BLaER1 (cell line): ENCODE measurements around the gene NTM.

Experiments used
- H3K27ac ChIP-seq: shearing (Covaris generic); formaldehyde crosslinking; 2 replicates; pipeline ENCODE4 v1.8.1; 2022
- H3K27me3 ChIP-seq: shearing (Covaris generic); formaldehyde crosslinking; 2 replicates; pipeline ENCODE4 v1.8.1; 2022
- H3K36me3 ChIP-seq: shearing (Covaris generic); formaldehyde crosslinking; 2 replicates; pipeline ENCODE4 v1.8.1; 2022
- H3K4me1 ChIP-seq: shearing (Covaris generic); formaldehyde crosslinking; 2 replicates; pipeline ENCODE4 v1.8.1; 2022
- H3K4me2 ChIP-seq: shearing (Covaris generic); formaldehyde crosslinking; 2 replicates; pipeline ENCODE4 v1.8.1; 2022
- H3K4me3 ChIP-seq: shearing (Covaris generic); formaldehyde crosslinking; 2 replicates; pipeline ENCODE4 v1.8.1; 2022
- H3K9ac ChIP-seq: shearing (Covaris generic); formaldehyde crosslinking; 2 replicates; pipeline ENCODE4 v1.8.1; 2022
- H3K9me3 ChIP-seq: shearing (Covaris generic); formaldehyde crosslinking; 2 replicates; pipeline ENCODE4 v1.8.1; 2022
- H4K20me1 ChIP-seq: shearing (Covaris generic); formaldehyde crosslinking; 2 replicates; pipeline ENCODE4 v1.8.1; 2022
- Cebpa-rat ChIP-seq: shearing (Covaris generic); IDR thresholded peaks from 2 replicates; pipeline ENCODE4 v1.8.1; 2022

The NTM gene

GRCh38 chr11:131982154-131982553 lies 611.7 kb downstream of the NTM start:
- H3K4me3 ChIP-seq: no peak overlapping the region
- H3K36me3 ChIP-seq: no peaks in the 10 kb centered on the region
- no peaks in the 10 kb centered on the region for H4K20me1 ChIP-seq
- H3K4me2 ChIP-seq: no peak overlapping the region
- no peaks in the 10 kb centered on the region for H3K27me3 ChIP-seq
- H3K4me1 ChIP-seq: no peaks in the 10 kb centered on the region
- no peak overlapping the region for H3K27ac ChIP-seq
- H3K9ac ChIP-seq: no peak overlapping the region
- TF ChIP-seq Cebpa-rat: no peak
- no peaks in the 10 kb centered on the region for H3K9me3 ChIP-seq

GRCh38 chr11:131985846-131986301 lies 615.5 kb downstream of the NTM start:
- Histone ChIP-seq H3K36me3 (no peaks in the 10 kb centered on the region), H3K4me2 (no peak overlapping the region), H3K27me3 (no peaks in the 10 kb centered on the region), H3K4me1 (no peaks in the 10 kb centered on the region), H3K4me3 (no peak overlapping the region), H3K9ac (no peak overlapping the region), H3K27ac (no peak overlapping the region), H4K20me1 (no peaks in the 10 kb centered on the region), H3K9me3 (no peaks in the 10 kb centered on the region)
- TF ChIP-seq Cebpa-rat: no peak

GRCh38 chr11:131987703-131988102 lies 617.3 kb downstream of the NTM start:
- Histone ChIP-seq H3K36me3 (no peaks in the 10 kb centered on the region), H3K4me1 (no peaks in the 10 kb centered on the region), H3K9ac (no peak overlapping the region), H4K20me1 (no peaks in the 10 kb centered on the region), H3K27ac (no peak overlapping the region), H3K4me2 (no peak overlapping the region), H3K9me3 (no peaks in the 10 kb centered on the region), H3K27me3 (no peaks in the 10 kb centered on the region), H3K4me3 (no peak overlapping the region)
- no peak for TF ChIP-seq Cebpa-rat

- H3K4me1 ChIP-seq: no peaks in the 10 kb centered on the region
- no peak overlapping the region for H3K9ac ChIP-seq
- TF ChIP-seq Cebpa-rat: no peak
- H3K4me2 ChIP-seq: no peak overlapping the region
- peaks cover 23% of the 10 kb centered on the region for H3K9me3 ChIP-seq
- H3K27me3 ChIP-seq: no peaks in the 10 kb centered on the region
- no peak overlapping the region for H3K4me3 ChIP-seq
- H4K20me1 ChIP-seq: no peaks in the 10 kb centered on the region
- no peaks in the 10 kb centered on the region for H3K36me3 ChIP-seq
- no peak overlapping the region for H3K27ac ChIP-seq
Measured at GRCh38 chr11:131991606-131992005, 621.2 kb downstream of the NTM start.

GRCh38 chr11:131993246-131993645 lies 622.8 kb downstream of the NTM start:
- Histone ChIP-seq H3K4me3 (no peak overlapping the region), H3K4me1 (no peaks in the 10 kb centered on the region), H3K27ac (no peak overlapping the region), H3K36me3 (no peaks in the 10 kb centered on the region), H3K27me3 (no peaks in the 10 kb centered on the region), H4K20me1 (no peaks in the 10 kb centered on the region), H3K4me2 (no peak overlapping the region), H3K9ac (no peak overlapping the region), H3K9me3 (peaks cover 31% of the 10 kb centered on the region)
- no peak for TF ChIP-seq Cebpa-rat

GRCh38 chr11:131998020-131998419 lies 627.6 kb downstream of the NTM start:
- Histone ChIP-seq H3K36me3 (no peaks in the 10 kb centered on the region), H3K9ac (no peak overlapping the region), H3K27me3 (no peaks in the 10 kb centered on the region), H3K4me1 (no peaks in the 10 kb centered on the region; the same call in 1 of the 2 replicates), H3K4me2 (no peak overlapping the region), H3K4me3 (no peak overlapping the region), H4K20me1 (no peaks in the 10 kb centered on the region), H3K27ac (no peak overlapping the region), H3K9me3 (peaks cover 31% of the 10 kb centered on the region)
- TF ChIP-seq Cebpa-rat: no peak

GRCh38 chr11:131999084-131999483 lies 628.7 kb downstream of the NTM start:
- H3K9me3 ChIP-seq: peaks cover 31% of the 10 kb centered on the region
- H4K20me1 ChIP-seq: no peaks in the 10 kb centered on the region
- no peak for TF ChIP-seq Cebpa-rat
- H3K4me3 ChIP-seq: no peak overlapping the region
- no peak overlapping the region for H3K27ac ChIP-seq
- H3K36me3 ChIP-seq: no peaks in the 10 kb centered on the region
- H3K4me2 ChIP-seq: no peak overlapping the region
- H3K9ac ChIP-seq: no peak overlapping the region
- no peaks in the 10 kb centered on the region; the same call in 1 of the 2 replicates for H3K4me1 ChIP-seq
- H3K27me3 ChIP-seq: no peaks in the 10 kb centered on the region

- no peak for TF ChIP-seq Cebpa-rat
- H3K27ac ChIP-seq: no peak overlapping the region
- no peak overlapping the region for H3K4me2 ChIP-seq
- peaks cover 24% of the 10 kb centered on the region for H3K9me3 ChIP-seq
- H3K9ac ChIP-seq: no peak overlapping the region
- H3K27me3 ChIP-seq: no peaks in the 10 kb centered on the region
- no peaks in the 10 kb centered on the region; the same call in 1 of the 2 replicates for H3K4me1 ChIP-seq
- H3K36me3 ChIP-seq: no peaks in the 10 kb centered on the region
- no peak overlapping the region for H3K4me3 ChIP-seq
- no peaks in the 10 kb centered on the region for H4K20me1 ChIP-seq
Measured at GRCh38 chr11:131999955-132000354, 629.5 kb downstream of the NTM start.

- no peaks in the 10 kb centered on the region for H3K27me3 ChIP-seq
- H3K27ac ChIP-seq: no peak overlapping the region
- no peak overlapping the region for H3K4me2 ChIP-seq
- H4K20me1 ChIP-seq: no peaks in the 10 kb centered on the region
- no peaks in the 10 kb centered on the region for H3K36me3 ChIP-seq
- peaks cover 15% of the 10 kb centered on the region for H3K4me1 ChIP-seq
- H3K9ac ChIP-seq: no peak overlapping the region
- H3K4me3 ChIP-seq: no peak overlapping the region
- no peaks in the 10 kb centered on the region for H3K9me3 ChIP-seq
- TF ChIP-seq Cebpa-rat: no peak
Measured at GRCh38 chr11:132005887-132006286, 635.5 kb downstream of the NTM start.

GRCh38 chr11:132006884-132007580 lies 636.6 kb downstream of the NTM start:
- TF ChIP-seq Cebpa-rat: no peak
- no peak overlapping the region for H3K4me3 ChIP-seq
- no peak overlapping the region for H3K9ac ChIP-seq
- peak overlapping the region; percentile 43 for H3K4me2 ChIP-seq
- no peaks in the 10 kb centered on the region for H3K27me3 ChIP-seq
- no peaks in the 10 kb centered on the region for H3K36me3 ChIP-seq
- H3K4me1 ChIP-seq: peaks cover 15% of the 10 kb centered on the region
- H4K20me1 ChIP-seq: no peaks in the 10 kb centered on the region
- H3K27ac ChIP-seq: no peak overlapping the region
- H3K9me3 ChIP-seq: no peaks in the 10 kb centered on the region
